RWPE2 (cell line): ENCODE measurements around the gene FAM53B.

ENCODE experiments used
- ATAC-seq: fragments of 200-7000 bp; cut with Tn5 transposase; 3 replicates; pipeline ENCODE4 v1.9.1; 2021; ENCODE audit warnings: low read depth
- DNase-seq: peaks from one replicate; pipeline ENCODE4 v3.0.0-alpha.2; 2020; ENCODE audit warnings: low spot score
- H3K27ac ChIP-seq: fragments of 450-650 bp; 2 replicates; pipeline ENCODE4 v1.5.1; 2017; ENCODE audit warnings: mild to moderate bottlenecking; ENCODE audit not compliant: poor library complexity, severe bottlenecking
- H3K27me3 ChIP-seq: fragments of 250-450 bp; sonication (Bioruptor Pico); 2 replicates; pipeline ENCODE4 v1.5.1; 2021; ENCODE audit warnings: mild to moderate bottlenecking, moderate library complexity; ENCODE audit not compliant: insufficient read depth, poor library complexity, severe bottlenecking
- H3K36me3 ChIP-seq: fragments of 250-450 bp; sonication (Bioruptor Pico); 2 replicates; pipeline ENCODE4 v1.5.1; 2020; ENCODE audit warnings: low read depth, mild to moderate bottlenecking, moderate library complexity
- H3K4me1 ChIP-seq: fragments of 250-450 bp; sonication (Bioruptor Pico); 2 replicates; pipeline ENCODE4 v1.5.1; 2021; ENCODE audit warnings: mild to moderate bottlenecking, moderate library complexity; ENCODE audit not compliant: insufficient read depth, poor library complexity, severe bottlenecking
- H3K4me3 ChIP-seq: fragments of 250-450 bp; sonication (Bioruptor Pico); 2 replicates; pipeline ENCODE4 v1.5.1; 2021; ENCODE audit warnings: mild to moderate bottlenecking, moderate library complexity; ENCODE audit not compliant: severe bottlenecking
- H3K9me3 ChIP-seq: fragments of 250-450 bp; sonication (Bioruptor Pico); 2 replicates; pipeline ENCODE4 v1.5.1; 2021; ENCODE audit warnings: mild to moderate bottlenecking, moderate library complexity; ENCODE audit not compliant: severe bottlenecking
- TF ChIP-seq, protein P1 (sequence below): fragments of 450-650 bp; IDR thresholded peaks from one replicate; pipeline ENCODE4 v1.5.1; 2017; ENCODE audit warnings: mild to moderate bottlenecking, moderate library complexity; ENCODE audit not compliant: poor library complexity, severe bottlenecking

FAM53B gene

DNA sequence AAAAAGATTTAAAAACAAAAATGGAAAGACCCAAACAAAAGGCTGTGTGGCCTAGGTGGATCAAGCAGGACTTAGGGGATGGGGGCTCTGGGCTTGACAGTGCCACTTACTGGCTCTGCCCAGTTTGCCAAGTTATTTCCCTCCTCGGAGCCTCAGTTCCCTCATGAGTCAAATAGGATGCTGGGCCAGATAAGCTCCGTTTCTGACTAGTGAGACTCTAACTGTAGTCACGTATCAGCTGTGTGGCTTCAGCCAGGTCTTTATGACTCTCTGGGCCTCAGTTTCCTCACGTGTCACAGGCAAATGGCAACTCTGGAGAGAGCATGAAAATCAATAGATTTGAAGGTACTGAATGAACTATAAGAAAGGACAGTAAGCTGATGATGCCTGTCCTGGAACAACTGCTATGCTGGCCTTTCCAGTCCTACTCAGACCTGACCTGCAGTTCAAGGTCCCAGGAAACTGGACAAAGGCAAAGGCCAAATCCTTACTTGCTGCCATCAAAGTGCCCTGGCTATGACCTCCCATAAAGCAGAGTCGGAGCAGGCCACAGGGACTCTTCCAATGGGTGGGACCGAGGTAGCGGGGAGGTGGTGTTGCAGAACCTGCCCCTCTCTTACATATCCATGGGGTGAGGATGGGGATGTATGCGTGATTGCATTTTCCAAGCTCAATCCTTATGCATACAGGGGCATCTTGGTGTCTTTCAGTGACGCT, 27.0 kb downstream of the FAM53B start:
- Histone ChIP-seq H3K4me1 (peaks cover 19% of the 10 kb centered on the region), H3K4me3 (no peak overlapping the region), H3K36me3 (no peaks in the 10 kb centered on the region), H3K27ac (no peak overlapping the region), H3K27me3 (no peaks in the 10 kb centered on the region), H3K9me3 (no peaks in the 10 kb centered on the region)
- ATAC-seq, result no peak
- TF ChIP-seq, protein P1, sequence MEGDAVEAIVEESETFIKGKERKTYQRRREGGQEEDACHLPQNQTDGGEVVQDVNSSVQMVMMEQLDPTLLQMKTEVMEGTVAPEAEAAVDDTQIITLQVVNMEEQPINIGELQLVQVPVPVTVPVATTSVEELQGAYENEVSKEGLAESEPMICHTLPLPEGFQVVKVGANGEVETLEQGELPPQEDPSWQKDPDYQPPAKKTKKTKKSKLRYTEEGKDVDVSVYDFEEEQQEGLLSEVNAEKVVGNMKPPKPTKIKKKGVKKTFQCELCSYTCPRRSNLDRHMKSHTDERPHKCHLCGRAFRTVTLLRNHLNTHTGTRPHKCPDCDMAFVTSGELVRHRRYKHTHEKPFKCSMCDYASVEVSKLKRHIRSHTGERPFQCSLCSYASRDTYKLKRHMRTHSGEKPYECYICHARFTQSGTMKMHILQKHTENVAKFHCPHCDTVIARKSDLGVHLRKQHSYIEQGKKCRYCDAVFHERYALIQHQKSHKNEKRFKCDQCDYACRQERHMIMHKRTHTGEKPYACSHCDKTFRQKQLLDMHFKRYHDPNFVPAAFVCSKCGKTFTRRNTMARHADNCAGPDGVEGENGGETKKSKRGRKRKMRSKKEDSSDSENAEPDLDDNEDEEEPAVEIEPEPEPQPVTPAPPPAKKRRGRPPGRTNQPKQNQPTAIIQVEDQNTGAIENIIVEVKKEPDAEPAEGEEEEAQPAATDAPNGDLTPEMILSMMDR, result no peak
- DNase-seq, result no peak

DNA sequence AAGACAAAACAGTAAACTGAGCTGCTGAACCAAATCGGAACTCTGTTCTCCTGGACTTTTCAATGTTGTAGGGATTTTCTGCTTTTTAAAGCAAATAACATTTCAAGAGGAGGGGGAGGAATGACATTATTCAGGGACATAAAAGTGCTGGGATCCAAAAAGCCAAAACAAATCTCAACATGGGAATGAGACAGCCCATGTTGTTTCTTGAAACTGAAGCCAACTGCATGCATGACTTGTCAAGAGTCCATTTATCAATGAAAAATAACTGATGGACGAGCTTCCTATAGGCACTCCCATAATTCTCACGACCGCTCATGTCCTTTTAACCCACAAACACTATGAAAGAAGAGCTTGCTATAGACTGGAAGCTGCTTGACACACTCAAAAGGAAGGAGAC, 27.8 kb downstream of the FAM53B start:
- TF ChIP-seq, protein P1, result no peak
- ATAC-seq (no peak), DNase-seq (no peak)
- H3K4me3 ChIP-seq, result no peak overlapping the region
- no peaks in the 10 kb centered on the region for H3K27me3 ChIP-seq
- H3K9me3 ChIP-seq, result no peaks in the 10 kb centered on the region
- no peaks in the 10 kb centered on the region for H3K36me3 ChIP-seq
- H3K4me1 ChIP-seq, result peaks cover 19% of the 10 kb centered on the region
- H3K27ac ChIP-seq, result no peak overlapping the region

DNA sequence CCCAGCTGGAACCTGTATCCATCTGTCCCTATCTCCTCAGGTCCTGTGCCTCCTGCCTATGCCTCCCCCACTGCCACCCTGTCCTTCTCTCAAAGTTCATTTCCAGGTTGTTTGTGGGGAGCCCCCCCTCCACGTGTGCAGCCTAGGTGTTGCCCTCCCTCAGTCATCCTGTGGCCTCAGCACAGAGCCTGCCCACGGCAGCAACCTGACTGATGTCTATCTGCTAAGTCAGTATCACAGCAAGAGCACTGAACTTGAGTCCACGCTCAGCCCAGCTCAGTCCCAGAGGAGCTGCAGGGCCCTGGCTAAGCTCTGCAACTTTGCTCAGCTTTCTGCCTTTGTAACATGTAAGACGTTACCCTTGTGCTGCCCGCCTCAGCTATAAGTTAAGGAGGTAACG, 28.7 kb downstream of the FAM53B start:
- no peak for ATAC-seq
- H3K4me1 ChIP-seq, result peaks cover 19% of the 10 kb centered on the region
- H3K27ac ChIP-seq, result no peak overlapping the region
- no peak for DNase-seq
- H3K9me3 ChIP-seq, result no peaks in the 10 kb centered on the region
- H3K4me3 ChIP-seq, result no peak overlapping the region
- no peaks in the 10 kb centered on the region for H3K36me3 ChIP-seq
- H3K27me3 ChIP-seq, result no peaks in the 10 kb centered on the region
- TF ChIP-seq, protein P1, result no peak

DNA sequence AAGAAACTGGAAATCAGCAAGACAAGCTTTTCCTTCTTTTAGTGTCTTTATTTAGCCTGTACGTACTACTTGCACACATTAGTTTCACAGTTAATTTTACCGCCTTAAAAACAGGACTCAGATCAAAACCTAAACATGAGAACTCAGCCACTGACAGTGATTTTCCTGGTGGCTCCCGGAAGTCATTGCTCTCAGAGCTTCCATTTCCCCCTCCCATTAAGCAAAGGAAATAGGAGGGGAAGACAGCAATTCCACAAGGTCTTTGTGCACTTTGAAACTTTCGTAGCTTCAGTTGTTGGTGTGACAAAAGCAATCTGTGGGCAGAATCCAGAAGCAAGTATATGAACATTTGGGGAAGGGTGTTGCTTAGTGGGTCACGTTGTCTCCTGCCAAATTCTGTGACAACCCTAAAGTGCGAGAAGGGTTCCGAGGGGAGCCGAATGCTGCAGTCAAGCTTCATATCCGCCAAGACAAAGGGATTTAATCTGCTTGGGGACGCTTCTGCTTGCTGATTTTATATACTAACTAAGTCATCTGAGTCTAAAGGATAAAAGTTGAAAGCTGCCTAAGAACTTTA, 30.4 kb downstream of the FAM53B start:
- Histone ChIP-seq H3K4me3 (no peak overlapping the region), H3K36me3 (no peaks in the 10 kb centered on the region), H3K27me3 (no peaks in the 10 kb centered on the region), H3K4me1 (peaks cover 20% of the 10 kb centered on the region), H3K9me3 (no peaks in the 10 kb centered on the region), H3K27ac (no peak overlapping the region)
- ATAC-seq, result no peak
- DNase-seq, result no peak
- TF ChIP-seq, protein P1, result no peak
